ENCODE results near the gene ST6GALNAC5.

Gene ST6GALNAC5

GRCh38 chr1:77061162-77061561, 193.9 kb downstream of the ST6GALNAC5 start:
- Histone ChIP-seq H3K27me3 (ENCODE audit: low read length) (no peaks in the 10 kb centered on the region), H3K27ac (ENCODE audit: low read depth, low read length) (no peak overlapping the region), H4K20me1 (ENCODE audit: low read depth, low read length) (no peaks in the 10 kb centered on the region), H2AFZ (ENCODE audit: low read depth, low read length, severe bottlenecking) (no peak overlapping the region), H3K9me2 (replicated peaks; ENCODE audit: insufficient read depth, low read length) (no peaks in the 10 kb centered on the region), H3F3A (ENCODE audit: insufficient read depth) (no peaks in the 10 kb centered on the region), H3K4me2 (ENCODE audit: low read depth, low read length, poor library complexity, severe bottlenecking) (no peak overlapping the region), H3K9me3 (ENCODE audit: insufficient read depth, low read length) (no peaks in the 10 kb centered on the region), H3K79me2 (ENCODE audit: insufficient read depth, low read length) (no peaks in the 10 kb centered on the region), H3K9ac (ENCODE audit: low read length) (no peak overlapping the region), H3K4me3 (ENCODE audit: insufficient read depth, low read length, poor library complexity, severe bottlenecking) (no peak overlapping the region), H3K36me3 (ENCODE audit: low read length) (no peaks in the 10 kb centered on the region)
- TF ChIP-seq CTCF (IDR thresholded peaks at IDR 0.05; ENCODE audit: insufficient read depth, low read length, poor library complexity, severe bottlenecking) (no peak), EZH2phosphoT487 (conservative IDR thresholded peaks at IDR 0.05; ENCODE audit: low read length) (no peak)

- no peaks in the 10 kb centered on the region for H3F3A ChIP-seq (ENCODE audit: insufficient read depth)
- no peak overlapping the region for H3K9ac ChIP-seq (ENCODE audit: low read length)
- no peaks in the 10 kb centered on the region for H3K9me2 ChIP-seq (replicated peaks; ENCODE audit: insufficient read depth, low read length)
- no peaks in the 10 kb centered on the region for H3K79me2 ChIP-seq (ENCODE audit: insufficient read depth, low read length)
- H2AFZ ChIP-seq (ENCODE audit: low read depth, low read length, severe bottlenecking), result no peak overlapping the region
- no peak for TF ChIP-seq EZH2phosphoT487 (conservative IDR thresholded peaks at IDR 0.05; ENCODE audit: low read length)
- no peak for TF ChIP-seq CTCF (IDR thresholded peaks at IDR 0.05; ENCODE audit: insufficient read depth, low read length, poor library complexity, severe bottlenecking)
- no peak overlapping the region for H3K27ac ChIP-seq (ENCODE audit: low read depth, low read length)
- no peak overlapping the region for H3K4me2 ChIP-seq (ENCODE audit: low read depth, low read length, poor library complexity, severe bottlenecking)
- no peaks in the 10 kb centered on the region for H3K9me3 ChIP-seq (ENCODE audit: insufficient read depth, low read length)
- H4K20me1 ChIP-seq (ENCODE audit: low read depth, low read length), result no peaks in the 10 kb centered on the region
- H3K36me3 ChIP-seq (ENCODE audit: low read length), result no peaks in the 10 kb centered on the region
- no peaks in the 10 kb centered on the region for H3K27me3 ChIP-seq (ENCODE audit: low read length)
- no peak overlapping the region for H3K4me3 ChIP-seq (ENCODE audit: insufficient read depth, low read length, poor library complexity, severe bottlenecking)
Observed at GRCh38 chr1:77063118-77063517, 195.8 kb downstream of the ST6GALNAC5 start.

GRCh38 chr1:77064246-77064645, 197.0 kb downstream of the ST6GALNAC5 start:
- no peak for TF ChIP-seq CTCF (IDR thresholded peaks at IDR 0.05; ENCODE audit: insufficient read depth, low read length, poor library complexity, severe bottlenecking)
- no peak for TF ChIP-seq EZH2phosphoT487 (conservative IDR thresholded peaks at IDR 0.05; ENCODE audit: low read length)
- H3K27ac ChIP-seq (ENCODE audit: low read depth, low read length), result no peak overlapping the region
- H3K27me3 ChIP-seq (ENCODE audit: low read length), result no peaks in the 10 kb centered on the region
- no peak overlapping the region for H3K4me2 ChIP-seq (ENCODE audit: low read depth, low read length, poor library complexity, severe bottlenecking)
- H3K79me2 ChIP-seq (ENCODE audit: insufficient read depth, low read length), result no peaks in the 10 kb centered on the region
- no peaks in the 10 kb centered on the region for H3K9me2 ChIP-seq (replicated peaks; ENCODE audit: insufficient read depth, low read length)
- H3K9me3 ChIP-seq (ENCODE audit: insufficient read depth, low read length), result no peaks in the 10 kb centered on the region
- H3K4me3 ChIP-seq (ENCODE audit: insufficient read depth, low read length, poor library complexity, severe bottlenecking), result no peak overlapping the region
- no peaks in the 10 kb centered on the region for H3F3A ChIP-seq (ENCODE audit: insufficient read depth)
- H3K36me3 ChIP-seq (ENCODE audit: low read length), result no peaks in the 10 kb centered on the region
- H4K20me1 ChIP-seq (ENCODE audit: low read depth, low read length), result no peaks in the 10 kb centered on the region
- no peak overlapping the region for H2AFZ ChIP-seq (ENCODE audit: low read depth, low read length, severe bottlenecking)
- no peak overlapping the region for H3K9ac ChIP-seq (ENCODE audit: low read length)

Data from SU-DHL-6 (cell line).